IMR-90 (cell line): ENCODE results near the gene ABTB2. TPM values are rescaled to one million over a fixed set of nuclear protein-coding genes. Genes with fewer than 3 reads are reported as not detected.

Source experiments
- ATAC-seq: fragments of 200-7000 bp; cut with Tn5 transposase; 2 replicates; pipeline ENCODE4 v1.9.1; 2020; ENCODE audit warnings: low read depth, mild to moderate bottlenecking, moderate library complexity
- BruUV-seq: library from RNA; stranded (reverse); fragments of 400-500 nt; replicated peaks from 2 replicates; lab custom pipeline; 2021; lab: Mats Ljungman, UMichigan
- CTCF ChIA-PET: fragments of 300-600 bp; formaldehyde crosslinking; extraction: SDS; loops from one replicate; lab custom pipeline; 2021; ENCODE audit warnings: antibody characterized with exemption; lab: Yijun Ruan, JAX
- POLR2A ChIA-PET: fragments of 300-600 bp; sonication (Branson Sonifier 250); formaldehyde crosslinking; loops from one replicate; lab custom pipeline; 2022; ENCODE audit warnings: antibody characterized with exemption; ENCODE audit not compliant: unreplicated experiment; lab: Charles Lee
- DNase-seq: peaks from one replicate; pipeline ENCODE4 v3.0.0; 2013
- H2AFZ ChIP-seq: replicated peaks from 2 replicates; pipeline ENCODE3; 2013; ENCODE audit warnings: low read length, mild to moderate bottlenecking; ENCODE audit not compliant: poor library complexity
- H2AK5ac ChIP-seq: 2 replicates; pipeline ENCODE4 v1.6.1; 2013; ENCODE audit warnings: low read depth, low read length, inconsistent platforms
- H2AK9ac ChIP-seq: replicated peaks from 2 replicates; pipeline ENCODE3; 2013; ENCODE audit warnings: mild to moderate bottlenecking, low read depth, low read length, moderate library complexity; ENCODE audit not compliant: poor library complexity
- H2BK120ac ChIP-seq: 2 replicates; pipeline ENCODE4 v1.6.1; 2013; ENCODE audit warnings: low read depth, low read length, inconsistent platforms
- H2BK15ac ChIP-seq: 3 replicates; pipeline ENCODE4 v1.6.1; 2013; ENCODE audit warnings: low read depth, low read length, inconsistent platforms
- H2BK20ac ChIP-seq: 2 replicates; pipeline ENCODE4 v1.6.1; 2013; ENCODE audit warnings: low read depth, mild to moderate bottlenecking, inconsistent platforms, low read length, moderate library complexity
- H2BK5ac ChIP-seq: 2 replicates; pipeline ENCODE4 v1.6.1; 2013; ENCODE audit warnings: mild to moderate bottlenecking, low read depth, low read length, inconsistent platforms; ENCODE audit not compliant: poor library complexity, severe bottlenecking
- H3K14ac ChIP-seq: replicated peaks from 2 replicates; pipeline ENCODE4 v1.6.1; 2013; ENCODE audit warnings: low read depth, low read length, inconsistent platforms
- H3K18ac ChIP-seq: 2 replicates; pipeline ENCODE4 v1.6.1; 2013; ENCODE audit warnings: low read depth, low read length, control low read depth
- H3K23ac ChIP-seq: 2 replicates; pipeline ENCODE4 v1.6.1; 2013; ENCODE audit warnings: low read depth, low read length, inconsistent platforms
- H3K27ac ChIP-seq: 2 replicates; pipeline ENCODE4 v1.5.1; 2013; ENCODE audit warnings: mild to moderate bottlenecking, control low read depth, low read length; ENCODE audit not compliant: insufficient read depth
- H3K27me3 ChIP-seq: 2 replicates; pipeline ENCODE4 v1.6.1; 2013; ENCODE audit warnings: low read length; ENCODE audit not compliant: control insufficient read depth, insufficient read depth
- H3K36me3 ChIP-seq: 2 replicates; pipeline ENCODE4 v1.6.1; 2013; ENCODE audit warnings: low read length, mixed read lengths; ENCODE audit not compliant: control insufficient read depth, insufficient read depth
- H3K4ac ChIP-seq: 2 replicates; pipeline ENCODE4 v1.6.1; 2013; ENCODE audit warnings: low read depth, low read length, inconsistent platforms
- H3K4me1 ChIP-seq: 2 replicates; pipeline ENCODE4 v1.6.1; 2013; ENCODE audit warnings: low read length, mixed read lengths; ENCODE audit not compliant: control insufficient read depth, insufficient read depth
- H3K4me2 ChIP-seq: 2 replicates; pipeline ENCODE4 v1.6.1; 2013; ENCODE audit warnings: low read depth, mild to moderate bottlenecking, control low read depth, low read length, moderate library complexity
- H3K4me3 ChIP-seq: 2 replicates; pipeline ENCODE4 v1.5.1; 2013; ENCODE audit warnings: low read depth, mild to moderate bottlenecking, control low read depth, low read length, moderate library complexity; ENCODE audit not compliant: insufficient read depth
- H3K56ac ChIP-seq: 2 replicates; pipeline ENCODE4 v1.6.1; 2013; ENCODE audit warnings: low read length, inconsistent platforms; ENCODE audit not compliant: insufficient read depth; ENCODE audit errors: extremely low read depth
- H3K79me1 ChIP-seq, 2 experiments: 2 replicates each; pipeline ENCODE4 v1.6.1; 2013; ENCODE audit warnings: low read length in 2 of 2, inconsistent platforms in 1 of 2, low read depth in 1 of 2
- H3K9ac ChIP-seq: 2 replicates; pipeline ENCODE4 v1.6.1; 2013; ENCODE audit warnings: low read depth, low read length, control low read depth
- H3K9me1 ChIP-seq: 2 replicates; pipeline ENCODE4 v1.6.1; 2013; ENCODE audit warnings: low read length, inconsistent platforms; ENCODE audit not compliant: insufficient read depth
- H3K9me3 ChIP-seq: 2 replicates; pipeline ENCODE4 v1.6.1; 2013; ENCODE audit warnings: low read length; ENCODE audit not compliant: control insufficient read depth, insufficient read depth
- H4K20me1 ChIP-seq: 2 replicates; pipeline ENCODE4 v1.6.1; 2013; ENCODE audit warnings: low read length, inconsistent platforms; ENCODE audit not compliant: insufficient read depth
- H4K5ac ChIP-seq: 2 replicates; pipeline ENCODE4 v1.6.1; 2013; ENCODE audit warnings: mild to moderate bottlenecking, low read depth, low read length, control low read depth
- H4K8ac ChIP-seq, 2 experiments: 2 replicates each; pipeline ENCODE4 v1.6.1; 2013; ENCODE audit warnings: low read depth in 2 of 2, low read length in 2 of 2, control low read depth in 1 of 2, inconsistent platforms in 1 of 2
- H4K91ac ChIP-seq: 2 replicates; pipeline ENCODE4 v1.6.1; 2013; ENCODE audit warnings: low read depth, low read length, inconsistent platforms; ENCODE audit not compliant: insufficient read depth
- BHLHE40 ChIP-seq: fragments of 150-350 bp; IDR thresholded peaks from 2 replicates; pipeline ENCODE4 v1.6.1; 2016; ENCODE audit warnings: mild to moderate bottlenecking, low read depth, low read length
- CEBPB ChIP-seq: IDR thresholded peaks from 2 replicates; pipeline ENCODE4 v1.6.1; 2012; ENCODE audit warnings: low read depth, low read length, improper control_type of control experiment
- CHD1 ChIP-seq: IDR thresholded peaks from 2 replicates; pipeline ENCODE4 v1.6.1; 2012; ENCODE audit warnings: low read depth, low read length, improper control_type of control experiment
- ELK1 ChIP-seq: fragments of 150-350 bp; IDR thresholded peaks from 2 replicates; pipeline ENCODE4 v1.6.1; 2016; ENCODE audit warnings: low read depth, mild to moderate bottlenecking, low read length, moderate library complexity, borderline replicate concordance
- FOS ChIP-seq: fragments of 150-350 bp; IDR thresholded peaks from 2 replicates; pipeline ENCODE4 v1.6.1; 2016; ENCODE audit warnings: low read depth, low read length
- MAFK ChIP-seq: IDR thresholded peaks from 2 replicates; pipeline ENCODE4 v1.6.1; 2012; ENCODE audit warnings: low read depth, low read length, improper control_type of control experiment
- MAZ ChIP-seq: IDR thresholded peaks from 2 replicates; pipeline ENCODE4 v1.6.1; 2012; ENCODE audit warnings: low read depth, mild to moderate bottlenecking, low read length, improper control_type of control experiment, moderate library complexity, borderline replicate concordance
- MXI1 ChIP-seq: IDR thresholded peaks from 2 replicates; pipeline ENCODE4 v1.6.1; 2012; ENCODE audit warnings: low read depth, mild to moderate bottlenecking, low read length, moderate library complexity, borderline replicate concordance
- POLR2A ChIP-seq: IDR thresholded peaks from 2 replicates; pipeline ENCODE4 v1.6.1; 2012; ENCODE audit warnings: mild to moderate bottlenecking, low read depth, low read length
- RAD21 ChIP-seq: IDR thresholded peaks from 2 replicates; pipeline ENCODE4 v1.6.1; 2012; ENCODE audit warnings: low read length, improper control_type of control experiment
- RCOR1 ChIP-seq: IDR thresholded peaks from 2 replicates; pipeline ENCODE4 v1.6.1; 2012; ENCODE audit warnings: mild to moderate bottlenecking, low read length, improper control_type of control experiment; ENCODE audit not compliant: insufficient replicate concordance
- SMC3 ChIP-seq: fragments of 150-350 bp; IDR thresholded peaks from 2 replicates; pipeline ENCODE4 v1.6.1; 2016; ENCODE audit warnings: low read depth, mild to moderate bottlenecking, antibody characterized with exemption, low read length, moderate library complexity
- USF2 ChIP-seq: fragments of 150-350 bp; IDR thresholded peaks from 2 replicates; pipeline ENCODE4 v1.6.1; 2017; ENCODE audit warnings: mild to moderate bottlenecking, antibody characterized with exemption, low read length, low read depth
- WGBS, 2 experiments: methylation state at CpG; one replicate each; pipeline versions ENCODE4 v1.1.5 to v1.1.7; 2013; ENCODE audit warnings: missing lambda C conversion rate in 2 of 2; ENCODE audit not compliant: insufficient read length in 1 of 2; ENCODE audit errors: extremely low coverage in 2 of 2; 5-methylcytosine and 5-hydroxymethylcytosine counted together
- dilution Hi-C: fragments of 300-500 bp; cut with HindIII; formaldehyde crosslinking; loops from one replicate; pipeline ENCODE4 v1.14.3; 2018; ENCODE audit warnings: low sequenced_read_pairs; ENCODE audit not compliant: unreplicated experiment
- in situ Hi-C: fragments of 300-500 bp; cut with MboI; formaldehyde crosslinking; loops from 3 replicates; pipeline ENCODE4 v1.14.3; 2019; ENCODE audit warnings: low sequenced_read_pairs, inconsistent platforms, mixed read lengths
- intact Hi-C: fragments of 100-400 bp; cut with micrococcal nuclease; formaldehyde crosslinking; loops from 2 replicates; pipeline ENCODE4 v1.10.0; 2022
- polyA plus RNA-seq, 3 experiments: library from polyadenylated mRNA; depleted of rRNA; stranded (reverse); fragments of >200 nt; gene quantifications; 2 replicates each; pipeline ENCODE4 v1.2.3, GENCODE V29; 2012; ENCODE audit warnings: low replicate concordance in 1 of 3
- total RNA-seq: library from RNA; depleted of rRNA; stranded (reverse); fragments of >200 nt; gene quantifications from 2 replicates; pipeline ENCODE4 v1.2.3, GENCODE V29; 2012
- TF ChIP-seq, protein P1 (sequence below): conservative IDR thresholded peaks from 2 replicates; pipeline ENCODE4 v1.5.1; 2012; ENCODE audit warnings: mild to moderate bottlenecking, low read depth, low read length, improper control_type of control experiment

The ABTB2 gene
- total and polyA plus RNA-seq, 2 of the 4 experiments (the other 2 are of a cell fraction) = 0.18 to 2.0 TPM

DNA sequence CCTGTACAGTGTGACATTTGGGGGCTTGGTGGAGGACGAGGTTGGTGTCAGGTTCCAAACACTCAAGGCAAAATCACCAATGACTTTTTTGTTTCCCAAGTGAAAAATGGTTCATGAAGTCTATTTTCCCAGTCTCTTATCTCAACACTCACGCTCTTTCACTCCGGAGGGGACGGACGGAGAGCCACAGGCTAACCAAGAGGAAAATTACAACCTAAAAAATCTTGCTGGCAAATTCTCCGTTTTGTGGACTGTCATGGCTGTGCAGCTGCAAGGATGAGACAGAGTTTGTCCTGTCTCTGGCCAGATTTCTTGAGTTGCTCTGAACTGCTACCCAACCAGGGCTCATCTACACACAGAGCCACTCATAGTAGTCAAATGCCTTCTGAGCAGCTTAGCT, 101.2 kb downstream of the ABTB2 start:
- Histone ChIP-seq H3K9ac (no peak overlapping the region), H2BK20ac (no peak overlapping the region), H3K14ac (no peak overlapping the region), H4K91ac (no peak overlapping the region), H3K27ac (no peak overlapping the region), H2AFZ (no peak overlapping the region), H3K36me3 (no peaks in the 10 kb centered on the region), H3K18ac (no peak overlapping the region), H4K8ac (no peak overlapping the region), H3K23ac (no peak overlapping the region), H2BK15ac (no peak overlapping the region), H3K9me3 (no peaks in the 10 kb centered on the region), H2BK5ac (no peak overlapping the region), H2AK9ac (no peak overlapping the region), H4K5ac (no peak overlapping the region), H3K4ac (no peak overlapping the region), H3K56ac (no peak overlapping the region), H3K9me1 (peaks cover 6% of the 10 kb centered on the region; the same call in 1 of the 2 replicates), H3K4me3 (no peak overlapping the region), H3K4me1 (peaks cover 2% of the 10 kb centered on the region; the same call in 1 of the 2 replicates), H3K27me3 (peaks cover 18% of the 10 kb centered on the region), H2AK5ac (no peak overlapping the region), H3K79me1 (no peaks in the 10 kb centered on the region), H2BK120ac (no peak overlapping the region), H4K20me1 (no peaks in the 10 kb centered on the region), H3K4me2 (no peak overlapping the region)
- in situ Hi-C loops = no loop called here
- no TSS peak for BruUV-seq
- 95% methylated on average over 4 of the region's 6 CpGs; no CpG with 5 or more reads in 1 of the 2 experiments for WGBS, 2 experiments
- intact Hi-C loops = no loop called here
- ATAC-seq = no peak
- ChIA-PET CTCF (no interaction called here), POLR2A (no interaction called here)
- dilution Hi-C loops = no loop called here
- TF ChIP-seq FOS (no peak), RAD21 (no peak), USF2 (no peak), RCOR1 (no peak), MAFK (no peak), CHD1 (no peak), MAZ (no peak), POLR2A (no peak), ELK1 (no peak), MXI1 (no peak), BHLHE40 (no peak), SMC3 (no peak), CEBPB (no peak)
- TF ChIP-seq, protein P1, sequence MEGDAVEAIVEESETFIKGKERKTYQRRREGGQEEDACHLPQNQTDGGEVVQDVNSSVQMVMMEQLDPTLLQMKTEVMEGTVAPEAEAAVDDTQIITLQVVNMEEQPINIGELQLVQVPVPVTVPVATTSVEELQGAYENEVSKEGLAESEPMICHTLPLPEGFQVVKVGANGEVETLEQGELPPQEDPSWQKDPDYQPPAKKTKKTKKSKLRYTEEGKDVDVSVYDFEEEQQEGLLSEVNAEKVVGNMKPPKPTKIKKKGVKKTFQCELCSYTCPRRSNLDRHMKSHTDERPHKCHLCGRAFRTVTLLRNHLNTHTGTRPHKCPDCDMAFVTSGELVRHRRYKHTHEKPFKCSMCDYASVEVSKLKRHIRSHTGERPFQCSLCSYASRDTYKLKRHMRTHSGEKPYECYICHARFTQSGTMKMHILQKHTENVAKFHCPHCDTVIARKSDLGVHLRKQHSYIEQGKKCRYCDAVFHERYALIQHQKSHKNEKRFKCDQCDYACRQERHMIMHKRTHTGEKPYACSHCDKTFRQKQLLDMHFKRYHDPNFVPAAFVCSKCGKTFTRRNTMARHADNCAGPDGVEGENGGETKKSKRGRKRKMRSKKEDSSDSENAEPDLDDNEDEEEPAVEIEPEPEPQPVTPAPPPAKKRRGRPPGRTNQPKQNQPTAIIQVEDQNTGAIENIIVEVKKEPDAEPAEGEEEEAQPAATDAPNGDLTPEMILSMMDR = no peak
- no peak for DNase-seq
